Testis (tissue), 2 donors: Measurements from ENCODE around the gene ZBTB7A.

Experiments
- CTCF ChIP-seq, 3 experiments: fragments of 450-650 bp in 2 of 3; fragments of 200-600 bp in 1 of 3; sonication (generic) in 1 of 3; IDR thresholded peaks; one replicate each; pipeline ENCODE4 v1.5.1; 2016 to 2019; ENCODE audit warnings: antibody characterized with exemption in 3 of 3, mild to moderate bottlenecking in 2 of 3, moderate library complexity in 1 of 3
- POLR2A ChIP-seq: fragments of 450-650 bp; IDR thresholded peaks from one replicate; pipeline ENCODE4 v1.6.1; 2017; ENCODE audit warnings: antibody characterized with exemption, mild to moderate bottlenecking, moderate library complexity

GRCh38 chr19:4043401-4043800 lies 23.3 kb downstream of the ZBTB7A start:
- TF ChIP-seq CTCF (IDR thresholded peaks at IDR 0.05) (no peak), POLR2A (no peak)
